GM12878 (cell line): ENCODE data around the gene METTL5.

Experiments used
- HDGF ChIP-seq: fragments of 450-650 bp; IDR thresholded peaks from 2 replicates; pipeline ENCODE4 v1.6.1; 2016; ENCODE audit warnings: antibody characterized with exemption
- RAD51 ChIP-seq: fragments of 450-650 bp; IDR thresholded peaks from 2 replicates; pipeline ENCODE4 v1.6.1; 2016; ENCODE audit warnings: moderate library complexity, mild to moderate bottlenecking, inconsistent platforms

DNA sequence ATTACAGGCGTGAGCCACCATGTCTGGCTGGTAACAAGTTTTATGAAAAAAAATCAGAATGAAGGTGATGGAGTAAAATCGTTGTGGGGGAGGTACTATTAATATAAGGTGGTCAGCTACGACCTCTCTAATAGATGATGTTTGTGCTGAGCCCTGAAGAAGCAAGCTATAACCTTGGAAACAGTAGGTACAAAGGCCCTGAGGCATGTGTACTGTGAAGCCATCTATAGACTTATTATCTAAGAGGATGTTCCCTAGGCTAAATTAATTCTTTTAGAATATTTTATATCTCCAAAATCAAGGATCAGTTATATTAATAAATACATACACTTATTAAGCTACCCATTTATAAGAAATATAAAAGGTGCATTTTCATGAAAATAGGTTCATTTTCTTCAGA, 49.4 kb downstream of the METTL5 start:
- no peak for TF ChIP-seq RAD51
- no peak for TF ChIP-seq HDGF
